ENCODE data around the gene PRMT2.

- TF ChIP-seq POLR2A (IDR thresholded peaks at IDR 0.05) (no peak), CTCF (IDR thresholded peaks at IDR 0.05 in 4 of 5, conservative IDR thresholded peaks at IDR 0.05 in 1 of 5) (no peak)
Observed at GRCh38 chr21:46641656-46642055, 6.2 kb downstream of the PRMT2 start.
